HG02763 (cell line): ENCODE data around the gene PTGR3.

Experiments
- ATAC-seq: cut with Tn5 transposase; IDR thresholded peaks from one replicate; pipeline ENCODE4 v1.9.1; 2021; ENCODE audit warnings: mild to moderate bottlenecking, moderate library complexity; ENCODE audit not compliant: unreplicated experiment

The PTGR3 gene

DNA sequence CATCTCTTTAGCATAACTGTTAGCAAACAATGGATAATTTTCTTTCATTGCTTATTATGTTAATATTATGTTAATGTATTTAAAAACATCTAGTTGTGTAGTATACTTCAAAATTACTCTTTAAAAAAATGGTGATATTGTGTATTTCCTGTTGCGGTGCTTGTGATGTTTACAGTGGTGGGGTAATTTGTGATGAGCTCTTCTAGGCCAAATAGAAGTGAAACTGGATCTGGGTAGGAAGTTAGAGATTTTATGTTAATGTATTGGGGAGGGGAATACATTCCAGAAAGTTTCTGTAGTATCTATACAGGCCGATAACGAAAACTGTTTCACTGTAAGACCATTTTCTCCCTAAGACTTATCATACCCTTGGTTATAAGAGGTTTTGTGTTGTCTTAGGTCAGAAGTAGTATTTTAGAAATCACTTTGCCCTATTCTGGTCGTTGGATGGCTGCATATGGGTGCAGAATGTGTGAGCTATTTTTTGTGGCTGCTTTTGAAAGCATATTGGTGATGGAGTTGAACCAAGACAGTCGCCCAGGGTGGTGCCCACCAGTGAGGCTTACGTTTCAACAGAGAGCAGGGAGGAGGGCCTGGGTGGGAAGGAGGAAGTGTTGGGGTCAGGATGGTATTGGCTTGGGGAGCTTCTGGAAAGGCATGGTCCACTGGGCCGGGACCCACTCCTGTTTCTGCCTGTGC, 7.4 kb upstream of the PTGR3 start:
- ATAC-seq, result no peak

DNA sequence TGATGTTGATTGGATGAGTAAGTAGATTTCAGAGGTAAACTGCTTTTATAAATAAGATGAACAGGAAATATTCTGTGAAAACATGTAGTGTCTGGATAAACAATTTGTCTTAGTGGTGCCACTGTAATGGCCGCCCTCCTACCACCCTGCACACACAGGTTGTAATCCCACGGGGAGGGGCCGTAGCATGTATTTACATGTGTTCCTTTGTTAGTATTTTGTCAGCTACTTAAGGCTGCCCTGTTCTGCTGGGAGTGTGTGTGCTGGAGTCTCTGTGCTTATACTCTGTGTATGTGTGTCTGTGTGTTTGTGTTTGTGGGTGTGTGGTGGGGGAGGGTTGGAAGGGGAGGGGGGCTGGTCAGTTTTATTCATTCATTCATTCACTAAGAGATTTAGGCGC, 6.7 kb upstream of the PTGR3 start:
- no peak for ATAC-seq

DNA sequence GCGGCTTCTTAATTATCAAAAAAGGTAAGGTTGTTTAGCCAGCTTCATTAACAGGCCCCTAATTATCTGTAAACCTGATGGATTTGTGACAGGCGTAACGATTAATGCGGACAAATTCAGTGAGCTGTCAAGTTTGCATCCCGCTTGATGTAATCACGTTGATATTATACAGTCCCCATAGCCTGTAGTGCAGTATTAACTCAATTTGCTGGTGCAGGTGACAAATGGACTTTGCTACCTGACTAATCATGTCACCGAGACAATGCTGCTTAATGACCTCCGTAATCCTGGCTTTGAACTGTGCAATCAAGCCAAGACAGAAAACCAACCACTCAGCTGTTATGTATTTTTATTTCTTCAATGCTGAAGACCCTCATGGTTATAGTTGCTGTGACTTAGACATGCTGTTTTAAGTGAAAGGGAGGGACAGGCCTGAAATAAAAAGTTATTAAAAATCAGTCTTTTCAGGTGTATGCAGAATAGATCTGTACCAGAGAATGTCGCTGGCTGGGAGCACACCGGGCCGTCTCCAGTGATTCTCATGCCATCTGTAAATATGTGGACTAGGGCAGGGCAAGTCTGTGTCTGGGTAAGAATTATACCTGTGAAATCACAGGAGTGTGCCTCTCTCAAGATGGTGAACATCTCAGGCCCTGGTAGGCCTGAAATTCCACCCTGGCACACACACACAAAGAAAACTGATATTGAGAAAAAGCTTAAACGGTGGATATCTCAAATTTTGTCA, 6.0 kb upstream of the PTGR3 start:
- no peak for ATAC-seq

DNA sequence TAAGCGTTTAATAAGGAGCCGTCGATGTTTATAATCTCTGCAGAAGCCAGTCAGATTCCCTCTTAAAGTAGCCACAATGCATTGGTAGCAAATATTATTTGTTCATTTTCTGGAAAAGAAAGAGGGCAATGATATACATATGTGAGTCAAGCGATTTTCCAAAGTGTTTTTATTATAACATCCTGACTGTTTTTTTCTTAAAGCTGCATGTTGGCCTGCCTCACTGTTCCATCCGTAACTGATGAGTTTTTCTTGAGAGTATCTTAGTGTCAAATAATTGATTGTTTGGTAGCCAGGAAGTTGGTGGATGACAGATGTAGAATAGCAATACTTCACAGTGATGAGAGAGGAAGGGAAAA, 5.4 kb upstream of the PTGR3 start:
- no peak for ATAC-seq

DNA sequence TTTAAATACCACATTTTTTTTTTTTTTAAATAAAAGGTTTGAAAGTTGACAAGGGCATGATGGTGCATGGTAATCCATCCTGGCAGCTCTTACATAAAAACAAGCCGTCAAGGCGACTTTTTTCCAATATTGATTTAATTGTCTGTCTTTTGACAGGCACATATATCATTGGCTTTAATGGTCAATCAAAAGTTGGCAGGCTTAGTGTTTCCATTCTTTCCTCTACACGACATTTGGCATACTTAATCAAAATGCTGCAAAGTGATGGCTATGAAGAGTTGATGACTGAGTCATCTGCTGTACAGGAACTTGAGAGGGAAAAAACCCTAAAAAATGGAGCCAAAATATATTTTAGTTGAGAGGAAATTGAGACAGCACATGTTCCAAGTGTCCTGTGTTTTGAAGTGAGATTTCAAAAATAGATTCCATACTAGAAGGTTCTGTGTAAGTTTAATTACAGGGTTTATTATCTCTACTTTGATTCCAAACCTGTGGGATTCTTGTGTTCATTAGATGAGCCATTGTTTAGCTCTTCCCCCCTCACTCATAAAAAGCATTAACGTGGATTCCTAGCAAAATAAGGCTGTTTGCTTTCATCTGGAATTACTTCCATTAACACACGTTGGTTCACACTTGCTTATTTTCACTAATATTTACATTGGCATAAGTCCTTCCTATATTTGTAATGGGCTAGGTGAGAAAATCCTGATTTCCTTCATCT, 4.8 kb upstream of the PTGR3 start:
- ATAC-seq, result no peak

DNA sequence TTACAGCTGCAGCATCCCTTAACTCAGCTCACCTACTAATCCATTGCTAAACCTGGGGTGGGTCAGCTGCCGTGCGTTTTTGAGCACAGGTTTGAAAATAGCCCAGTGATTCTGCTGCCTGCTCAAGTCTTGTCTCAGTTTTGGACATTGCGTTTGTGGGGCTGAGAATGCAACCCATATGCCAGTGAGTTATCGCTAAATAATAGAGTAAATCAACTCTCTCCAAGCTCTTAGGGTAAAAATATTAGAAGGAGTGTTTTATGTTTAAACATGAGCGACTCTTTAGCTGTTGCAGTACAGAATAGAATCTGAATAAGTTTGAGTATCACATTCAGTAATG, 3.8 kb upstream of the PTGR3 start:
- ATAC-seq, result no peak

DNA sequence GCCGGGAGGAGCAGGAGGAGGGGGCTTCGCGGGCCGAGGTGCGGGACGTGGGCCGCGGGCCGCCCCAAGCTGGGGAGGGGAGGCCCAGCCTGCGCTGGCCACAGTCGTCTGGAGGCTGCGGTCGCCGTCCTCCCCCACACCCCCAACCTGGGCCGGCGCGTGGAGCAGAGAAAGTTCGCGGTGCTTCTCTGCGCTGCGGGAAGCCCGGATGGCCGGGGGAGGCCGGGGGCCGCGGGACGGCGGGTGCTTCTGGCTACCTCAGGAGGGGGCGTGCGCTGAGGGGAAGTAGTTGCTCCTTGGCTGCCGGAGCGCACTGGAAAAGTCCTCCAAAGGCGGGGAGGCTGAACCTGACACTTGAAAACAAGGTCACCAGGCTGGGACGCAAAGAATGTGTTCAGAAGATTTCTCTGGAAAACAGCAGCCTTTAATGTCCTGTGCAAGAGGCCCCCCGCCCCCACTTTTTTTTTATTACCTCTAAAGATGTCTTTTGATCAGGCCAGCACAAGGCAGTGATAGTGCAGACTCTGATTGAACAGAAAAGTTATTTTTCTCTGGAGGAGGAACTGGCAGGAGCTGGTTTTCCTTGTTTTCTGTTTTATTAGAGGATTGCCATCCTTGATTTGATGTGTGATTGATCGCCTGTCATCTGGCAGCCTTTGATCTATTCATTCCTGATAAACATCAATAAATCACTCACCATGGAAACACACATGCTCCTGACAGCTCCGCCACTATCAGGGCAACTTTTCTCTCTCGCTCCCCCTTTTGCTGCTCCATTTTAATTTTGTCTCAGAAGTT, 3.2 kb upstream of the PTGR3 start:
- ATAC-seq, result no peak

DNA sequence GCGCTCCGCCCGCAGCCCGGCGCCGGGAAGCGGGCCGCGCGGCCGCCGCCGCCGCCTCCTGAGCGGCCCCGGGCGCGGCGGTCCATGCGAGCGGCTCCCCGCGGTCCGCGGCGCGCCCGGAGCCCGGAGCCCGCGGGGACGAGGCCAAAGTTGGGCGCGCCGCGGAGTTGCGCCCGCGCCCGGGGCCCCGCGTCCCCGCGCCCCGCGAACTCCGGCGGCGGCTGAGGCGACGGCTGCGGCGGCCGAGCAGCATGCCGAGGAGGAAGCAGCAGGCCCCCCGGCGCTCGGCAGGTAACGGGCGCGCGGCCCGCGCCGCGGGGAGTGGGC, 2.6 kb upstream of the PTGR3 start:
- ATAC-seq, result no peak

DNA sequence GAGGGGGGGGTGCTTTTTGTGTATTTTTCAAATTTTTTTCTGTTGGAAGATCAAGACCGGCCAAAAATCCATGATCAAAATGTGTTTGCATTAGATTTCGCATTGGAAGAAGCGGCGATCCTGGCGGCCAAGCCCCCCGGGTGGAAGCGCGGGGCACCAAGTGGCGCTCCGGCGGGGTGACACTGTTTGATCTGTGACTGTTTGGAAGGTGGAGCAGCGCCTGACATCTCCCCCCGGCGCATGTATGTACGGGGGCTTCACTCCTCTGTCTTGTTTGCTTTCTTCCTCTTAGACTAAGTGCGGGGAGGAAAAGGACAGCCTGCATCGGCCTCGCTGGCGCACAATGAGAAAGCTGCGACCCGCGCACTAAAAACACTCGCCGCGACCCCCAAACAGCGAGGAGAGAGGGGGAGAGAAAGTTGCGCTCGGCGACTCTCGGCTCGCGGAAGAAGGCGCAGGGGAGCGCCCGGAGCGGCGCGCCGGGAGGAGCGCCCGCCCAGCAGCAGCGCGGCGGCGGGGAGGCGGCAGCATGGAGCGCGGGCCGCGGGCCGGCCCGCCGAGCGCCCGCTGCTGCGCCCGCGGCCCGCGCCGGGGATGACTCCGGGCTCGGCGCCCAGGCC, 2.2 kb upstream of the PTGR3 start:
- no peak for ATAC-seq

DNA sequence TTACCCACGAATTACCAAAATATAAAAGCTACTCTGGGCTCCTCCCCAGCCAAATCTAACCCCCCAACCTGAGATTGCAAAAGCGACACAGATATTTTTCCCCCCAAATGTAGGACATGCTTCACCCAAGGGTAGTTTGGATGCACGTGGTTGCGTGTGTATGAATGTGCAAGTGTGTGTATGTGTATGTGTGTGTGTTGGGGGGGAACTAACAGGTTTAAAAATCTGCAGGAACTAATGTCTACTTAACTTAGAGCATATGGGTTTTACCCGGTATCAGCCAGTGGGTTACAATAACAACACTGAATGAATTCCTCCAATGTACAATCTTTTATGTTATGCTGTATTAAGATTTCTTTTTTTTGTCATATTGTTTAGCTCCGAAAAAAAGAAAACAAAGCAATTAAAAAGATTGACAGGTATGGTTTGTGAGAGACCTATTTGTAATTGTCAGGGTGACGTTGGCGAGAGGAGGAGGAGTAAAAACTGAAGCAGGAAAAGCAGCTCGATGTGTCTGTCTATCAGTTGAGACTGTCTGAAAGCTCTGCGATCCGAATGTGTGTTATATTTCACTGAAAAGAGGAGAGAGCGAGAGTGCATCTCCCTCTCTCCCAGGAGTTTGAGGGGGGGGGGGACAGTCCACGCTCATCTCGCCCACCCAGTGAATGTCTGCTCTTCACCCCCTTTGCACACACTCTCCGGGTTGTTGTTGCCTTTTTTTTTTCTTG, 1.5 kb upstream of the PTGR3 start, which contains the start of gene TSHZ1:
Gene TSHZ1 (plus strand): TSS at position 524 of the 728 bp plus-strand sequence. CDS start 1,080 bp downstream, outside the sequence.
- ATAC-seq, result peak; percentile 28

DNA sequence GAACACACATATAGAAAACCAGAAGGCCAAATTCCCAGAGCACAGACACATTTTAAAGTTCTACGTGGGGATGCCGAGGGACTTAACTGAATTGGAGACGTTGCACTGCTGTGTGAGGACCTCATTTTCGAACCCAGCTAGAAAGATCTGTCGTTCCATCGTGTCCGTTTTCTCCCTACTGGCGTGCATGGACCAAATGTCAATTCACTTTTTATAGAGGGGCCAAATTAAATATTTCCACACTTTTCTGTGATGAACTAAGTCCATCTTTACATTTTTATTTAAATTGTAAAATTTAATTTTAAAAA, 966 bp upstream of the PTGR3 start:
- ATAC-seq, result no peak

DNA sequence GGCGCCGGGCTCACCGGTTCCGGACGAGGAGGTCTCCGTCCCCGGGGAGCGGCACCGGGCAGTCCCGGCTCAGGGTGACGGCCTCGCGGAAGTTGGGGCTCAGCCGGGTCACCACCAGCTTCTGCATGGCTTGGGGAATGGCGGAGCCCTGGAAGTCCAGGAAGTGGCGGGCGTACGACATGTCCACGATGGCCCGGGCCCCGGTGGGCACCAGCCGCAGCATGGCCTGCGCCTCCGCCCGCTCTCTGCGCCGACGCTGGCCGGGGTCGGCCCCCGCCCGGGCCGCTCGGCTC, 157 bp downstream of the PTGR3 start:
- peak; percentile 31 for ATAC-seq

DNA sequence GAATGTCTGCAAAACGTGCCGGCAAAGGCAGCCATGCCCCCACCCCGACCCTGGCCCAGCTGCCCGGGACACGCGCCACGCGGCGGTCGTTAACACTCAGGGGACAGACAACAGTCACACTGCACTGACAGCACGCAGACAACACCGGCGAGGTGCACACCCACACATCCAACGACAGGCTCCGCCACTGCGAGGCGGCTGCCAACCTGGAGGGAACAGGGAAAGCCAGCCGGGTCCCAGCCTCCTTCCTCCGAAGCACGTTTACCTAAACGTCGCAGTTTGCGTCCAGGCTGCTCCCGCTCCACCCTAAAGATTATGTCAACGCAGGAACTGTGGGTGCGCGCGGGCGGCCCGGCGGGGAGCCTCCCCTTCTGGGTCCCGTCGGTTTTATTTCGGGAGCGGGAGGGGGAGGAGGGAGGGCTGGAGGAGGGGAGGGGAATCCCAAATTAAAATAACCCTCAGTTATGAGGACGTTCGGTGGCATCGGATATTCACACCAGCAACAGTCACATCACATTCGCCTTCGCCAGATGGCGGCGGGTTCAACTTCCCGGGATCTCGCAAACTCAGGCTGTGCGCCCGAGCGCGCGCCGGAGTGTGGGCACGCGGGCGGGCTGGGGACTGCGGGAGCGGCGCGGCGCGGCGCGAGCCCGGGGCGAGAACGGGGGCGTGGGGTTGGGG, 644 bp downstream of the PTGR3 start:
- peak; percentile 2 for ATAC-seq

DNA sequence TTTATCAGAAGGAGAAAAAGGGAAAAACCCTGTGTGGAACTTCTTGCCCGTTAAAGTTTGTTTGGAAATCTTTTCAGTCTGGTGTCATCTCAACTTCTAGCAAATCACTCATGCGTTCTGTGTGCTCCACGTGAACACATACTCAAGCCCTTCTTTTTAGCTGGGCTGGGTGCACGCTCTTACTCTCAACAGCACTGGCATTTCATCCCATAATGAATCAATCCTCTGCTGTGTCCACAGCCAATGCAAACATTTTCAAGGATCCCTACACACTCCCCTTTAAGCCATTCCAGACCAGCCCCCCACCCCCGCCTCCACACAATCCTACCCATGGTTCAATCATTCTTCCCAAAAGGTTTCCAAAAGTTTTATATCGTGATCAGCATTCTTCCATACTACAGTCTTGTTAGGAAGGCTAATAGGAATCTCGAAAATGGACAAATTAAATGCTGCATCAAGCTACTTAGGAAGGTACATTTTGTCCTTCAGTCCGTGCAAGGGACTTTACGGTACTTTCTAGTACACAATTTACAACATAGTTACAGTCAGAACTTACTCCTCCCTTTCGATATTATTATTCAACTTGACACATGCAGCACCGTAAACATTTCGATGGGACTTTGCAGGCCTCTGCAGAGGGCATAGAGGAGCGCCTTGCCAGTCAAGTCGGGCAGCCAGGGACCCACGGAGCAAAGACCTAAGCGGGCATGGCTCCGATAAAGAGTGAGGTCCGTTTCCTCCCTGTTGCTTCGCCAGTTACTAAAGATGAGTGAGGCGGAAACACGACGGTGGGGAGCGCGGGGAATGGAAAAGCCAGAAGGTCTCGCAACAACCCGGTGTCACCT, 1.4 kb downstream of the PTGR3 start:
- ATAC-seq, result no peak

DNA sequence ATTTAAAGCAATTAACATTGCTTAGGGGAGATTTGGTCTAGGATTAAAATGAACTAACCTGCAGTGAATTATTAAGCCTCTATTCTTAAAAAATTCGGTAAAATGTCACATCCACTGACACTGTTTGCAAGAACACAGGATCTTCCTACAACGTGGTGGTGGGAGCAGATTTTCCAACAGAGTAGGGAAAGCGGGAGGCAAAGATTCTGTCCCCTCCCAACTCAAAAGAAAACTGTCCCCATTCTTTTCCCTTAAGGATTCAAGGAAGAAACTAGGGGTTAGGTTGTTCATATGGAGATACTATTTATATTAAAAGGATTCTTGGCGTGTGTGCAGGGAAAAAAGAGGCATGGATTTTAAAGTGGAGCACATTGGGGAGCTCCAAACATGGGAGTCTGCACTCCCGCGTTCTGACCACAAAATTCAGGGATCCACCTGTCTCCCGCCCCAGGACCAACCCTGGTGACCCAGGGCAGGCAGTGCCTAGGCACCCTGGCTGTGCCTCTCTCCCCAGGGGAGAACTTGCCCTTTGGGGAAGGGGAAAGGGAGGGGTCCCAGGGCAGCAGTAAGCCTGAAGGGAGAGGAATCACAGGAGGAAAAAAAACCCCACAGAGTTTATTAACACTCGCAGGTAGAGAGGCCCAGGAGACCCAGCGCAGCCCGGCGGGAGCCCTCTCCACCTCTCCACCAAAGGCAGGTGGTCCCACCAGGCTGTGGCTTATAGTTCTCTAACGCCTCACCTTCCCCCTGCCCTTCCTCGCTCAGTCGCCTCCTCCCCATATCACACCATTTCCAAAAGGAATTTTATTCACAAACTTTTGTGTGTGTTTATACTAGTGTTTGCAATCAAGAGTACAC, 2.3 kb downstream of the PTGR3 start:
- ATAC-seq, result no peak

DNA sequence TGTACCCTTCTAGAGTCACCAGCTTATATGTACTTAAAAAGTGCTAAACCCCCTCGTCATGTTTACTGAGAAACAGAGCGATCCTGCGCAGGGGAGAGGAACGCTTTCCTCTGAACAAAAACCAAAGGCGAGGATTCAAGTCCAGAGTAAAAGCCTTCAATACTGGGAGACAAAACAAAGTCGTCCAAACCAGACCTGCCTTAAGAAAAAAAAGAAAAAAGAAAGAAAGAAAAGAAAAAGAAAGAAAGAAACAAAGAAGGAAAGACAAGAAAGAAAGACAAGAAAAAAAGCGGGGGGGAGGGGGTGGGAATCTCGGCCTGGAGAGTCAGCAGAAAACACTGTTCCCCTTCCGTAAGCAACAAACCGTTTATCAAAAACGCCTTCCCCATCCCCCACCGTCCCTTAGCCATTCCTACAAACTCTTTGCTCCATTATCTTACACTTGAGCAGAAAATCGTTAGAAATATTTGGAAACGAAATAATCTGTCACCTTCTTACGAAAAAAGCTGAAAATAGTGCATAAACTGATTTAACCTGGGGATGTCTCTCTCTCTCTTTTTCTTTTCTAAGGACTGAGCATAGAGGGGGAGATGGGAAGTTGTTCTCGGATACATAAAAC, 3.3 kb downstream of the PTGR3 start:
- ATAC-seq, result no peak

DNA sequence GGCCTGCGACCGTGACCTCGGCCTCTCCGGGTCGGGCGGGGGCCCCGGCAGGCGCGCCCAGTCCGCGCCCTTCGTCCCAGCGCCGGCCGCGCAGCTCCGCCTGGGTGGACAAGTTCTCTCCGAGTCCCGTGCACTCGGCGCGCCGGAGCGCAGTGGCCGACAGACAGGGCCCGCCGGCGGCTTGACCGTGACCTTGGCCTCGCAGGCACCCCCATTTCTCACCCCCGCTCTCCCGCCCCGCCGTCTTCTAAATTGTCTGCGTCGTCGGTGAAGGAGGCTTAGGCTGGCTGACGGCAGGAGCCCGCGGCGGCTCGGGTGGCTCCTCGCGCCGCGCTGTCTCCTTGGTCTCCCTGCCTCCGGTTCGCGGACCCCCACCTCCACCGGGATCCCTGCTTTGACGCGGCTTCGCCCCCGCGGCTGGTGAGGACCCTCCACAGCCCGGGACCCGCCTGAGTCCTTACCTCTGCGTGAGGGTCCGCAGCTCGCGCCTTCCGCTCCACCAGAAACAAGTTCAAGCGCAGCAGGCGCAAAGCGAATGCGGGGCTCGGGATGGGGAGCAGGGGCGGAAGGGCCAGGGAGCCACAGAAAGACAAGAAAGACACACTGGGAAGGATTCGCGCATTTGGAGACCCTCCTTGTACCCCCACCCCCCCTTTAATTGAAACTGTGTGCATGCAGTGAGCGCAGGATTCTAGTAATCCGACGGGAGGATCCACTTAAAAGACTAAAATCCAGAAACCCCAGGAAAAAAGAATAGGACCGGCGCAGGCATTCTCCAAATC, 4.0 kb downstream of the PTGR3 start:
- no peak for ATAC-seq
